Raji (cell line): ENCODE measurements around the gene ANXA2R.
A peak's percentile ranks its signal among the peaks of the same experiment; 100 is the strongest.

Source experiments
- POLR2A ChIP-seq: IDR thresholded peaks from 2 replicates; pipeline ENCODE4 v1.6.1; 2011; ENCODE audit warnings: low read depth, low read length, control low read depth; ENCODE audit not compliant: insufficient read depth

Gene ANXA2R, protein sequence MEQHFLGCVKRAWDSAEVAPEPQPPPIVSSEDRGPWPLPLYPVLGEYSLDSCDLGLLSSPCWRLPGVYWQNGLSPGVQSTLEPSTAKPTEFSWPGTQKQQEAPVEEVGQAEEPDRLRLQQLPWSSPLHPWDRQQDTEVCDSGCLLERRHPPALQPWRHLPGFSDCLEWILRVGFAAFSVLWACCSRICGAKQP

DNA sequence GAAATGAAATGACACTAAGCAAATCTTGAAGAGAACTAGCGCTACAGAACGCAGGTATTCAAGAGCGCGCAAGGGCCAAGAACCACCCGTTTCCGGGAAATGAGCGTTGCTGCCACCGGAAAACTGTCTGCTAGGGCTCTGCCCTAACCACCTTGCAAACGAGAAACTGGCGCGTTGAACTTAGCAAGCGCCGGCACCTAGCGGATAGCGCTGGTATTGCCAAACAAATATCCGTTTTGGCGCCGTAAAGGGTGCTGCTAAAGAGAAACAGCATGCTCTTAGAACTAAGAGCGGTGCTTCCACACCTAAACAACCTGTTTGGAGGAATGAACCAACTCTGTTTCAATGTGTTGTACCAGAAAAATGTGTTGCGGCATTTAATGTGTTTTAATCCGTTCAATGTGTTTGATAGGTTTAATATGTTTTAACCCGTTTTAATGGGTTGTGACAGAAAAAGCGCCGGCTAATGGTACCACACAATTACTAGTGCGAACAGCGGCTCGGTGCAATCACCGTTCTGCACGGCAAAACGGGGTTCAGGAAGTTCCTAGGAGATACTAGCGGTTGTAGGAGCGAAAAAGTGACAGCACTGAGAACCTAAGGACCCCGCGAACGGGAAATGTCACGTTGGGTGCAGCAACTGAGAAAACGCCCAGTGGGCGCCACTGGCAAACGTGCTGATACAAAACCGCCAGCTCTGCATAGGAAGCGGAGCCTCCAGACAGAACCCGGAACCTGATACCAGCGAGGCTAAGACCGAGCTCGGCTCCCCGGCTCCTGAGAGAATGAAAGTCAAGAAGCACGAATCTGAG is at the start of gene ANXA2R:
TSS of gene ANXA2R (minus strand) at position 33 of the 812 bp plus-strand sequence. CDS start 273 bp downstream, outside the sequence.
- TF ChIP-seq POLR2A: peak; percentile 45

DNA sequence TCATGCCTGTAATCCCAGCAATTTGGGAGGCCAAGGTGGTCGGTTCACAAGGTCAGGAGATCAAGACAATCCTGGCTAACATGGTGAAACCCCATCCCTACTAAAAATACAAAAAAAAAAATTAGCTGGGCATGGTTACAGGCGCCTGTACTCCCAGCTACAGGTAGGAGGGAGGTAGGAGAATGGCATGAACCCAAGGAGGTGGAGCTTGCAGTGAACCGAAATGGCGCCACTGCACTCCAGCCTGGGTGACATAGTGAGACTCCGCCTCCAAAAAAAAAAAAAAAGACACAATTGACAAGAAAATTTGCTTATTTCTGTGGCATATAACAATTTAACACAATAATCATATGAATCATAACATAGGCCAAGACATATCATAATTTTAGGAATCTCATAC is 45.3 kb upstream of the ANXA2R start:
- TF ChIP-seq POLR2A: no peak

DNA sequence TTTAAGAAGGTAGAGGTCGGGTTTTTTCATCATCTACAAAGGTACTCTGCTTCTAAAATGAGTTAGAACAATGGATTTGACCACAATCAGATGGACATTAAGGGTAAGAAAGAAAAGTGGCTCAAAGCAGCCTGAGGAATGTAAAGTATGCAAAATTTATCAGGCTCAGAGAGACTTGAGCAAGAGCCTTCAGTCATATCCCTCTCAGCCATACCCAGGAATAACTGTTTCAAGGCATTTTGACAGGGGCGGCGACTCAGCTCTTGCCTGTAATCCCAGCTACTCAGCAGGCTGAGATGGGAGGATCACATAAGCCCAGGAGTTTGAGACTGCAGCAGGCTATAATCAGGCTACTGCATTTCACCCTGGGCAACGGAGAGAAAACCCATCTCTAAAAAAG is 38.8 kb upstream of the ANXA2R start:
- TF ChIP-seq POLR2A: no peak

DNA sequence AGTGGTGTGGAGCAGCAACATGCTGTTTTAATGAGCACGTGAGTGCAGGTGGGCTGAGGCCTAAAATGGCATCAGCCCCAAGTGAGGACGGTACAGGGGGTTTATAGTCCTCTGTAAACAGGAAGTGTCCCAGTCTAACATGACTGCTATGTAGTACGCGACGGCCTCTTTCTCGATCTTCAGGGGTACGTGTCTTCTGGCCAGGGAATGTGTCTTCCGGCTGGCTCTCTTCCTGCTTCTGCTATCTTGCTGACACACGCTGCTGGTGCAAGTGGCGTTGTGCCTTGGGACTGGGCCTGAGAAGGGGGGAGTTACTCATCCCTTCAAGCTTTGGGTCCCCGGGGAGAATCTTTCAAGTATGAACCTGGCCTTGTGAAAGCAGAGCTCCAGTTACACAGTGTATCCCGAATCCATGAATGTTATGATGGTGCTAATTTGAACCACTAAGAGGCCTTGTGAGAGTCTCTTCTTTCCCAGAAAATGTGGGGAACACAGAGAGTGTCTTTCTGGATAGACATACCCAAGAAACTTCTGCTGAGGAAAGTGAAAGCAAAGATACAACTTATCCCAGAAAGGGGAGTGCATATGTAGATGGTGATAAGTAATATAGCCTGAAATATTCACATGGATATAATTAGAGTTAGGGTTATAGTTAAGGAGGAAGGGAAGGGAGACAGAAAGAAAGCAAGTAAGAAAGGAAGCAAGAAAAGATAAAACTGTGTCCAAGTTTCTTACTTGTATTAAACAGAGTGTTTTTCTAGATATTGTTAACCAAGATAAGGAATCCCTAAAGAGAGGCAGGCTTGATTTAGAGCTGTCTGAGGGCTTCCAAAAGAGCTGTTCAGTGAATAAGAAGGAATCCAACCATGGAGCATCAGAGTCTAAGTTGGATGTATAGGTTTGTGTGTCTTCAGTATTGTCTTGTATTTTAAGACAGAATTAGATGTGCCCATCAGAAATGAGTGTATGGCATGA is 35.5 kb upstream of the ANXA2R start:
- TF ChIP-seq POLR2A: no peak

DNA sequence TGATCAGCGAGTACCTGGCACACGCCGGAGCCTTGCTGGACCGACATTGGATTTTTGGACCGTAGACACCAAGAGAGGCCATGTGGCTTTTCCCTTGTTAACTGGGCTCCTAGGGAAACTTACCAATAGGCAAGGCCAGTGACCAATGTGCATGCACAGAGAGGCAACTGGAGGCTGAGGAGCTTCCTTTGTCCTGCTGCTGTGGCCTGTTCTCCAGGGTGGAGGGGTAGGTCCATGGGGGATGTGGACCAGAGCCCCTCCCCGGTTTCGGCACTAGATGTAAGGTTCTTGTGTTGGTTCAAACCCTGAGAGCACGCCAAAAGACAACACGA is 34.8 kb upstream of the ANXA2R start:
- no peak for TF ChIP-seq POLR2A

DNA sequence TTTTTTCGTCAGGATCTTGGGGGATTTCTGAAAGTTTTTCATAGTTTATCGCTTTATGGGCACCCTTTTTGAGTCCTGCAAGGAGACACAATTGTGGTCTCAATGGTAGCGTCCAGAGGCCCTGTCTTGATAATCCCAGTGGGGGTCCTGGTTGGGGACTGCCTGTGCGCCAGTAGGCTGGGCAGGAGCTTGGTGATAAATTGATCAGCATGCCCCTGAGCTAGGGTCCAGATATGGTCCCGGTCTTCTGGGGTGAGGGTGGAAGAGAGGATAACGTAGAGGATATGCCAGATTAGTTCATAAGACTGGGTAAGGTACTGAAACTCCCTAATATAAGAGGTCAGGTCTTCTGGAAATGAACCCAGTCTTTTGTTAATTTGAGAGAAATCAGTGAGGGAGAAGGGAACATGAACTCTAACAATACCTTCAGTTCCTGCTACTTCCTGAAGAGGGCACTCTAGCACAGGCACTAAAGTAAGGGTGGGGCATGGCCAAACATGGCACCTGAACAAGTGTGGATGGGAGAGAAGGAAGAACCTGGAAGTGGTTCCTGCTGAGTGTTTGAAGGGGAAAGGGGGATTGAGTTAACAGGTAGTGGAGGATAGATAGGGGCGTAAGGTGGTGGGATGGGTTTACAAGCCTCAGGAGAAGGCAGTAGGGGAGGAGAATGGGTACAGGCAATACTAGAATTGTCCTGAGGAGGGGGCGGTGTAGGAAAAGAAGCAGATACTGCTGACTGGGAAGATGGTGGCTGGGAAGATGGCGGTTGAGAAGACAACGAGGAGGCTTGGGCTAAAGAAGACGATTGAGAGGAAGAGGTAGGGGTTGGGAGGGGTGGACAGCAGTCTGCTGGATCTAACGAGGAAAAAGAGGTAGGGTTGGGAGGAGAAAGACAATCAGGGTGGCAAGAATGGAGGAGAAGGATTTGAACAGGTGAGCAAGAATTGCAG is 33.8 kb upstream of the ANXA2R start:
- TF ChIP-seq POLR2A: no peak

DNA sequence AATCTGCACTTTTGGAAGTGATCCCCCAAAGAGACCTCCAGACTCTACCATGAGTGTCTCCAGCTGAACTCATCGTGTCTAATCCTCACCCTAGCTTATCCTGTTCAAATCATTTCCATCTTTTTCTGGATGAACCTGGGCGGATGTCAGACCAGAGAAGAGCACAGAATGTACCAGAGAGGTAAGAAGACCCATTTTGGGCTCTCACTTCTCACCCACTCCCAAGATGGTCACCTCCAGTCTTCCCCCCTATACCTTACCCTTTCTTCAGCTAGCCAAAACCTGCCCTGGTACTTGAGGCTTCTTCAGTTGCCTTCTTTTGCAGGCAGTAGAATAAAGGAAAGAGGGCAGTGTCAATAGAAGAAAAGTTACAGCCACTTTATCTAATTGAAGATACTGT is 27.9 kb upstream of the ANXA2R start:
- TF ChIP-seq POLR2A: no peak

DNA sequence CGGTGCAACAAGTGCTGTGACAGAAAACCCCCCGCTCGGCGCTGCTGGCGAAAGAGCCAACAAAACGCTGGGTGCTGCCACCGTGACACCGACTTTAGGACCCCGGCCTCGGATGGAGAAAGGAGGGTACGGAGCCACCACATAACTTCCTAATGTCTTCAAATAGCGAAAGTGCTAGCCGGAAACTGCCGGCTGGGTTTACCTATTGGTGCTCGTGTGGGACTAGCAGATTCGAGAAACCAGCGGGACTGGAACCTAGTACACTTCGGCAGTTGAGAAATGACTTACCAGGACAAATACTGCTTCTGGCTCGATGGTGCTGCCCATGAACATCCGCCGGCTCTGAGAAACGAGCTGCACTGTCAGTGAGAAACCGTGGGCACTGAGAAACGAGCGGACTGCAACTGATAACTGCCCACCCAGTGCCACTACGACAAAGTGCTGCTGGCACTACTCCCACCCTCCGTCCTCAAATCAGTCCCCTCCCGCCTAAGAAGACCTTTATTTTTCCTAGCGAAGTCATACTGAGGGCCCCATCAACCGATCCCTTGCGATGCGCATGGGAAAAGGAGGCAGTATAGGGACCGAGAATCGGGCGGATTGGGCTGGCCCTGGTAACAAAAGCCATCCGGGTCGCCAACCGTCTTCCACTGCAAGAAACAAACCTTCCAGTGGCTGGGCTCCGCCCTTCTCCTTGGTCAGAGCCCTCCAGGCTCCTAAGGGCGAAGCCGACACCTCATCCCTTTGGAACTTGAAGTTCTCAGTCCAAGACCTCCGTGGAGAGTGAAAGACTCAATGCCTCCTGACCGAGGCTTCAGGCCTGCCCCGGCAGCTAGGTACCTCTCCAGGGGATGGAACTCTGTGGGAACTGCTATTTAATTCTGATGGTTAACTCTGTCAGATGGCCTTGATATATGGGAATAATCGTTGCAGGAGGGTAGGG is 27.0 kb upstream of the ANXA2R start:
- peak; percentile 72 for TF ChIP-seq POLR2A

DNA sequence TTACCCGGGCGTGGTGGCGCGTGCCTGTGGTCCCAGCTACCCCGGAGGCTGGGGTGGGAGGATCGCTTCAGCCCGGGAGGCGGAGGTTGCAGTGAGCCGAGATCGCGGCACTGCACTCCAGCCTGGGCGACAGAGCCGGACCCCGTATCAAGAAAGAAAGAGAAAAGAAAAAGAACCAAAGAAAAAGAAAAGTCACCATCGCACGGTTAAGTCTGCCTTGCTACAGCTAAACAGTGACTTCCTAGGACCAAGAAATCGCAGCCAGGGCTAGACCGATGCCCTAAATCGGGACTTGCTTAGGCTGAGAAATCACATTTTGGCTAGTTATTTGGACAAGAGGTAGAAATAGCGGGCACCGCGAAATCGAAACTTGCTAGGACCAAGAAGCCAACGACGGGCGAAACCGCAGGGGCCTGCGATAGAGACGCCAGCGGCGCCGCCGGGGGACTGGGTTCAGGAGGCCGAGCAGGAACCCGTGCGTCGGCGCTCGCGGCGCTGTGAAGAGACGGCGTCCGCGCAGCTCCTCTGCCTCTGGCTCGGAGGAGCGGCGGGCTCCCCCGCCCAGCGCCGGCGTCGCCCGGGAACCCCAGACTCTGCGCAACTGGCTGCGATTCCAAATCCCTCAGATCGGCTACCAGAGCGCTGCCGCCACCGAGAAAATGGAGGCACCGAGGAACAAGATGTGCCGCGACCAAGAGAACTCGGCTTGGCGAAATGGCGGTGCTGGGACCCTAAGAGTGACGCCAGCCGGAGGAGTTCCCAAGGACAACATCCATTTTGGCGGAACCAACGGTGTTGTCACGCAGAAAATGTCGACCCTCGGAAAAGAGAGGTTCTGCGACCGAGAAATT is 26.1 kb upstream of the ANXA2R start:
- TF ChIP-seq POLR2A: no peak

DNA sequence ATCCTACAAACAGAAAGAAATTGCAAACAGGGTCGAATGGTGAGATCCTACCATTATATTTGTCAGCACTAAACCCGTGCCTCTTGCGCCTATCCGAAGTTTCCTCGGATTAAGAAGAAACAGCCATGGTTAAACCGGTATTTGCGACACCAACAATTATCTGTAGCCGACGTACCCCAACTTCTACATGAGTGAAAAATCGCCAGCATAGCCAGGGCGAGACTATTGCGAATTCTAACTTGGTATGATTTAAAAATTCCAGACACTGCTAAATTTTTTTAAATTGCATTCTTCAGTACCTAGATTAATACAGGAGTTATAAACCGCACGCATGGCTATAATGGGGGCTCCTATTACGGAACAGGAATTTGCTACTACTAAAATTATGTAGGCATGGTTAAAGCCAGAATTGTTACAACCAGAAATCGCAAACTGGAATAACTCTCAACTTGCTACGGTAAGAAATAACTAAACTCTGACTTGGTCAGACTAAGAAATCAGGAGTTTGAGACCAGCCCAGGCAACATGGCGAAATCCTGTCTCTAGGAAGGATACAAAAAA is 25.3 kb upstream of the ANXA2R start:
- no peak for TF ChIP-seq POLR2A

DNA sequence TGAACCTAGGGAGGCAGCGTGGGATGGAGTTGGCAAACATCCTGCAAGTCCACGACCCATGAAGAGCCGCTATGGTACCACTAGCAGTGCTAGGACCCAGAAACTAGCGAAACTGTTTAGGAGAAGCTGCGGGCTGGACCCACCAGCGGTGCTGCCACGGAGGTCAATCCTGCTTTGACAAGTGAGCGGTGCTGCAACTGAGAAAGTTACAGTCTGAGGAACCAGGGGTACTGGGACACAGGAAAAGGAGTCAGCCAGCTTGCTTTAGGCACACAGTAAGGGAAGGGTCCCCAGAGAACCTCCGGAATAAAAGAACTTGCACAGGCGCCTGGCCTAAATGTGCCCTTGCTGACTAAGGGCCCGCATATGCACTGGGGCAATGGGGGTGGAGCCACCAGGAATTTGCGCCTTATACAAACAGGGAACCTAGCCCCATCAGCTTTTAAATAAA is 23.6 kb upstream of the ANXA2R start:
- TF ChIP-seq POLR2A: no peak
